ENCODE results near the gene TRIM71.

- no peak for TF ChIP-seq CTCF (IDR thresholded peaks at IDR 0.05)
- no peak for TF ChIP-seq POLR2AphosphoS5 (IDR thresholded peaks at IDR 0.05)
Observed at GRCh38 chr3:32876920-32877319, 59.1 kb downstream of the TRIM71 start.

Data from breast epithelium (tissue), 3 donors.